B cell (primary cell): ENCODE measurements around the gene DOCK1. TPM values are rescaled to one million over a fixed set of nuclear protein-coding genes. Genes with fewer than 3 reads are reported as not detected.

ENCODE experiments used
- ATAC-seq: fragments of 200-7000 bp; cut with Tn5 transposase; one replicate; pipeline ENCODE4 v1.10.0; 2021; ENCODE audit warnings: low read depth, mild to moderate bottlenecking, moderate number of reproducible peaks, moderate library complexity
- CTCF ChIA-PET: fragments of 350-600 bp; sonication (Branson Sonifier 250); formaldehyde crosslinking; loops from one replicate; lab custom pipeline; 2021; ENCODE audit warnings: antibody characterized with exemption, inconsistent platforms; lab: Charles Lee
- POLR2A ChIA-PET: fragments of 350-600 bp; sonication (Branson Sonifier 250); formaldehyde crosslinking; loops from one replicate; lab custom pipeline; 2021; ENCODE audit warnings: antibody characterized with exemption; lab: Charles Lee
- DNase-seq: peaks from one replicate; pipeline ENCODE4 v3.0.0; 2013
- H2AFZ ChIP-seq: 2 replicates; pipeline ENCODE4 v1.6.1; 2012; ENCODE audit warnings: mild to moderate bottlenecking, low read depth, low read length; ENCODE audit not compliant: insufficient read depth, poor library complexity, severe bottlenecking
- H3K27ac ChIP-seq, 2 donors: 1 replicate in 1 of 2; 2 replicates in 1 of 2; pipeline ENCODE4 v1.5.1; 2012 to 2013; ENCODE audit warnings: low read length in 2 of 2, mild to moderate bottlenecking in 2 of 2, moderate library complexity in 1 of 2
- H3K27me3 ChIP-seq, 4 experiments: fragments of 200-600 bp in 1 of 4; sonication (generic) in 1 of 4; replicated peaks in 1 of 4; 1 replicate in 2 of 4; 2 replicates in 2 of 4; pipeline versions ENCODE4 v1.6.1 to v1.7.0; 2013 to 2016; ENCODE audit warnings: low read length in 3 of 4, mild to moderate bottlenecking in 2 of 4, mixed read lengths in 1 of 4, moderate library complexity in 1 of 4; ENCODE audit not compliant: insufficient read depth in 4 of 4, control insufficient read depth in 3 of 4; ENCODE audit errors: control extremely low read depth in 1 of 4
- H3K36me3 ChIP-seq, 2 experiments: replicated peaks in 1 of 2; 1 replicate in 1 of 2; 2 replicates in 1 of 2; pipeline versions ENCODE4 v1.6.1 to v1.7.1; 2013; ENCODE audit warnings: low read length in 1 of 2; ENCODE audit not compliant: insufficient read depth in 2 of 2, control insufficient read depth in 1 of 2; ENCODE audit errors: control extremely low read depth in 1 of 2, extremely low read depth in 1 of 2
- H3K4me1 ChIP-seq, 2 donors: fragments of 200-600 bp in 1 of 2; sonication (generic) in 1 of 2; 1 replicate in 1 of 2; 2 replicates in 1 of 2; pipeline versions ENCODE4 v1.5.1 to v1.6.1; 2013 to 2017; ENCODE audit warnings: low read length in 2 of 2; ENCODE audit not compliant: control insufficient read depth in 2 of 2, insufficient read depth in 2 of 2
- H3K4me2 ChIP-seq: replicated peaks from 2 replicates; pipeline ENCODE3; 2012; ENCODE audit warnings: mild to moderate bottlenecking, low read depth, low read length; ENCODE audit not compliant: poor library complexity, severe bottlenecking
- H3K4me3 ChIP-seq, 5 experiments: fragments of 200-600 bp in 1 of 5; sonication (generic) in 1 of 5; 1 replicate in 3 of 5; 2 replicates in 2 of 5; pipeline versions ENCODE4 v1.5.1 to v1.7.0; 2011 to 2016; ENCODE audit warnings: low read length in 4 of 5, mild to moderate bottlenecking in 4 of 5, low read depth in 2 of 5, control low read depth in 1 of 5, moderate library complexity in 1 of 5; ENCODE audit not compliant: insufficient read depth in 1 of 5; ENCODE audit errors: control extremely low read depth in 1 of 5, extremely low read depth in 1 of 5
- H3K79me2 ChIP-seq: fragments of 200-600 bp; sonication (generic); one replicate; pipeline ENCODE4 v1.6.0; 2016; ENCODE audit warnings: low read length; ENCODE audit not compliant: control insufficient read depth, insufficient read depth
- H3K9ac ChIP-seq: fragments of 200-600 bp; sonication (generic); 2 replicates; pipeline ENCODE4 v1.6.1; 2017; ENCODE audit warnings: mild to moderate bottlenecking, low read length, moderate library complexity
- H3K9me3 ChIP-seq, 3 donors: one replicate each; pipeline versions ENCODE4 v1.6.1 to v1.7.1; 2013; ENCODE audit warnings: low read length in 2 of 3; ENCODE audit not compliant: control insufficient read depth in 2 of 3, insufficient read depth in 1 of 3; ENCODE audit errors: control extremely low read depth in 1 of 3
- H4K20me1 ChIP-seq: 2 replicates; pipeline ENCODE4 v1.6.0; 2012; ENCODE audit warnings: mild to moderate bottlenecking, low read length; ENCODE audit not compliant: insufficient read depth, control insufficient read depth, poor library complexity, severe bottlenecking
- H3K27ac Mint-ChIP-seq: one replicate; pipeline ENCODE4 v1.8.0; 2021; ENCODE audit warnings: mixed read lengths
- H3K27me3 Mint-ChIP-seq: one replicate; pipeline ENCODE4 v1.8.0; 2021; ENCODE audit warnings: mixed read lengths
- H3K4me1 Mint-ChIP-seq: one replicate; pipeline ENCODE4 v1.8.0; 2021; ENCODE audit warnings: mixed read lengths
- H3K4me3 Mint-ChIP-seq: one replicate; pipeline ENCODE4 v1.8.0; 2021; ENCODE audit warnings: mixed read lengths
- H3K9me3 Mint-ChIP-seq: one replicate; pipeline ENCODE4 v1.8.0; 2022; ENCODE audit warnings: mixed read lengths; ENCODE audit not compliant: insufficient read depth
- CTCF ChIP-seq: fragments of 200-600 bp; IDR thresholded peaks from one replicate; pipeline ENCODE4 v1.8.0; 2022; ENCODE audit warnings: antibody characterized with exemption, mild to moderate bottlenecking
- EZH2 ChIP-seq: IDR thresholded peaks from 2 replicates; pipeline ENCODE4 v1.6.1; 2012; ENCODE audit warnings: borderline replicate concordance, low read depth, mild to moderate bottlenecking, moderate library complexity, low read length; ENCODE audit not compliant: insufficient read depth, poor library complexity, severe bottlenecking
- WGBS: methylation state at CpG from one replicate; pipeline ENCODE4 v1.1.5; 2013; ENCODE audit warnings: missing lambda C conversion rate; ENCODE audit not compliant: insufficient coverage; 5-methylcytosine and 5-hydroxymethylcytosine counted together
- intact Hi-C: fragments of 100-400 bp; cut with micrococcal nuclease; formaldehyde crosslinking; loops from one replicate; pipeline ENCODE4 v1.10.0; 2022
- polyA plus RNA-seq: library from polyadenylated mRNA; depleted of rRNA; stranded (reverse); fragments of >200 nt; gene quantifications from 2 replicates; pipeline ENCODE4 v1.2.3, GENCODE V29; 2012
- total RNA-seq, 2 donors: library from RNA; stranded (reverse); fragments of 120-200 nt in 1 of 2; gene quantifications; 1 replicate in 1 of 2; 2 replicates in 1 of 2; pipeline versions ENCODE4 v1.2.3 to v1.2.4, GENCODE V29; 2013 to 2022

The DOCK1 gene
- total and polyA plus RNA-seq, 2 donors (not counting 1 experiment from before 2014, with no cell fraction given): not detected

- Histone ChIP-seq H3K79me2 (no peaks in the 10 kb centered on the region), H3K36me3 (no peaks in the 10 kb centered on the region), H3K9ac (no peak overlapping the region), H3K4me1 (no peaks in the 10 kb centered on the region), H3K4me2 (no peak overlapping the region), H3K27ac (no peak overlapping the region), H3K9me3 (peaks cover 0 to 10% (median 0%) of the 10 kb centered on the region in 3 donors), H3K4me3 (no peak overlapping the region), H4K20me1 (no peaks in the 10 kb centered on the region), H2AFZ (no peak overlapping the region), H3K27me3 (no peaks in the 10 kb centered on the region)
- Mint-ChIP-seq H3K9me3 (no peaks in the 10 kb centered on the region), H3K27ac (no peak overlapping the region), H3K4me1 (no peaks in the 10 kb centered on the region), H3K27me3 (no peaks in the 10 kb centered on the region), H3K4me3 (no peak overlapping the region)
- ChIA-PET CTCF (no interaction called here), POLR2A (no interaction called here)
- no peak for DNase-seq
- 96% methylated on average over 4 of the region's 9 CpGs for WGBS
- TF ChIP-seq EZH2 (no peak), CTCF (no peak)
- ATAC-seq: no peak
- intact Hi-C loops: no loop called here
Observed at GRCh38 chr10:127415116-127415515, 509.9 kb downstream of the DOCK1 start.

GRCh38 chr10:127415901-127416581 is 510.8 kb downstream of the DOCK1 start:
- WGBS: 91% methylated on average over 8 of the region's 12 CpGs
- CTCF ChIA-PET: no interaction called here
- TF ChIP-seq EZH2 (no peak), CTCF (no peak)

More at GRCh38 chr10:127415901-127416581, 510.8 kb downstream of the DOCK1 start:
- Histone ChIP-seq H3K4me3 (no peak overlapping the region), H3K4me1 (no peaks in the 10 kb centered on the region), H3K27ac (no peak overlapping the region), H3K27me3 (no peaks in the 10 kb centered on the region), H2AFZ (no peak overlapping the region), H3K9ac (no peak overlapping the region), H3K4me2 (no peak overlapping the region), H3K36me3 (no peaks in the 10 kb centered on the region), H3K79me2 (no peaks in the 10 kb centered on the region), H3K9me3 (peaks cover 0 to 10% (median 0%) of the 10 kb centered on the region in 3 donors), H4K20me1 (no peaks in the 10 kb centered on the region)
- intact Hi-C loops: no loop called here
- Mint-ChIP-seq H3K9me3 (no peaks in the 10 kb centered on the region), H3K27ac (no peak overlapping the region), H3K27me3 (no peaks in the 10 kb centered on the region), H3K4me1 (no peaks in the 10 kb centered on the region), H3K4me3 (no peak overlapping the region)
- POLR2A ChIA-PET: no interaction called here
- ATAC-seq (no peak), DNase-seq (no peak)
